GM18507 (cell line): ENCODE data around the gene PALD1.
"Not testable (repeated sequence)": the region's sequence is repeated elsewhere in the genome, so short reads cannot be mapped to it uniquely, and the experiment has no call there.

Experiments used
- DNase-seq: peaks from one replicate; pipeline ENCODE4 v3.0.0; 2011; ENCODE audit warnings: low read depth; ENCODE audit not compliant: insufficient read length; ENCODE audit errors: extremely low spot score
- FAIRE-seq: peaks from 2 replicates; lab custom pipeline; 2011; peaks lifted over from hg19 to GRCh38; lab: Jason Lieb, UNC

Gene PALD1

DNA sequence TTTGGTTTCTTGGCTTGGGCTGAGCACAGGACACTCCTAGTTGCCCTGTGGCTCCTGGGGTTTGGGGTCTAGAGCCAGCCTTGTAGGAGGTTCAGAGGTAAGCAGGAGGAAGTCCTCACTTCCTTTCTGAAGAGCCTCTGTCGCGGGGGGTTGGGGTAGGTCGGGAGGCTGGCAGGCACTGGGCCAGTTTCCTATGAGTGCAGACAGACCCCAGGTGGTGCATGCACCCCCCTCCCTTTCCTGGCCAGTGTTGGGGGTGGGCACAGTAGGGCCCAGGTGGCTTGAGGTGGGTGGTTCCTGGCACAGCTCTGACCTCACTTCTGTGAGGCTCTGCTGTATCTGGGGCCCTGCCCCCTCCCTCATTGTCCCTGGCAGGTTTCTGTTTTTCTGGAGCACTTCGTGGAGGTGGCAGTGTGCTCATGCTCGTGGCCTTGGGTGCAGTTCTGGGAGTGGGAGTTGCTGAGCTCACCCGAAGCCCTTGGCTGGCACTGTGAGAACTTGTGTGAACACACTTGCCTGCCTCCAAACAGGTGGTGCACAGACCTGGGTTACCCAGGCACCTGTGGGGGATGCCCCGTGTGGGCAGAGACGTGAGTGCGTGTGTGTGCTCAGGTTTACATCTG is 1.8 kb downstream of the PALD1 start:
- no peak for DNase-seq
- peak; percentile 78 for FAIRE-seq

GRCh38 chr10:70481105-70481504 is 2.5 kb downstream of the PALD1 start:
- DNase-seq (no peak), FAIRE-seq (no peak)

DNA sequence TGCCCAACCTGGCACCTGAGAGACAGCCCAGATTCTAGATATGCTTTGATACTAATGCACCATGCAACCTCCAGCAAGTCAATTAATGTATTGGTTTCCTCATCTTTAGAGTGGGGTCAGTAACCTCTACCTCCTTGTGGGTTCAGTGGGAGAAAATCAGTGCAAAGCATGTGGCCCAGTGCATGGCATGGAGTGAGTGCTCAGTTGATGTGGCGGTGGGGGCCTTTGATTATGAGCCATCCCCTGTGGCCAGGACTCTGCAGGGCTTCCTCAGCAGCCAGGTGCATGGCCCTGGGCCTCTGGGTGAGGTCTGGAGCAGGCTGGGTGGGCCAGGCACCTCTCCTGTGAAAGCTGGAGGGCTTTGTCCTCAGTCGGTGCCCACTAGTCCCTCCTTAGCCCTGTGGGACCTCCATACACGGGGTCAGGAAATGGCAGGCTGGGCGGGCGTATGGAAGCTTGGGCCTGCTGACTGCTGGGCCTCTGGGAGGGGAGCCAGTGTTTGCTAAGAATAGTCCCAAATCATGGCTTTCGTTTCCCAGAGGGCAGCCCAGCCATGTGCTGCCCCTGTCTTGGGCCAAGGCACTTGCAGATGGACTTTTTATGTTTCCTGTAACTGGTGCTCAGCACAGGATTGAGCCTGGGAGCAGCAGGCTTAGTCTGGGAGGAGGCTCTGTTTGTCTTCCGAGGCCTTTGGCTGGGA is 3.4 kb downstream of the PALD1 start:
- FAIRE-seq: no peak
- DNase-seq: no peak

- DNase-seq: no peak
- FAIRE-seq: no peak
Measured at GRCh38 chr10:70482982-70483760, 4.6 kb downstream of the PALD1 start.

- not testable (repeated sequence) for DNase-seq, FAIRE-seq
Measured at GRCh38 chr10:70483872-70484271, 5.3 kb downstream of the PALD1 start.

- DNase-seq (no peak), FAIRE-seq (no peak)
Measured at GRCh38 chr10:70487824-70488223, 9.3 kb downstream of the PALD1 start.

DNA sequence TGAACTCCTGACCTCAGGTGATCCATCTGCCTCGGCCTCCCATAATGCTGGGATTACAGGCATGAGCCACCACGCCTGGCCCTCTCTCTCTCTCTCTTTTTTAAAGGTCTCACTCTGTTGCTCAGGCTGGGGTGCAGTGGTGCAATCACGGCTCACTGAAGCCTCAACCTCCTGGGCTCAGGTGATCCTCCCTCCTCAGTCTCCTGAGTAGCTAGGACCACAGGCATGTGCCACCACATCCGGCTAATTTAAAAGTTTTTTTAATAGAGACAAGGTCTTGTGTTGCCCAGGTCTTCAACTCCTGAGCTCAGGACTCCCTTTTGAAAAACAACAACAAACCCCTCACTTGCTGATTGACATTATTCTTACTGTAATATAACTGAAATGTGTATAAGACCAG is 11.6 kb downstream of the PALD1 start:
- FAIRE-seq (peak; percentile 63), DNase-seq (no peak)

GRCh38 chr10:70491614-70492013 is 13.0 kb downstream of the PALD1 start:
- FAIRE-seq (peak; percentile 45), DNase-seq (no peak)

GRCh38 chr10:70492786-70493659 is 14.5 kb downstream of the PALD1 start:
- DNase-seq (no peak), FAIRE-seq (no peak)

DNA sequence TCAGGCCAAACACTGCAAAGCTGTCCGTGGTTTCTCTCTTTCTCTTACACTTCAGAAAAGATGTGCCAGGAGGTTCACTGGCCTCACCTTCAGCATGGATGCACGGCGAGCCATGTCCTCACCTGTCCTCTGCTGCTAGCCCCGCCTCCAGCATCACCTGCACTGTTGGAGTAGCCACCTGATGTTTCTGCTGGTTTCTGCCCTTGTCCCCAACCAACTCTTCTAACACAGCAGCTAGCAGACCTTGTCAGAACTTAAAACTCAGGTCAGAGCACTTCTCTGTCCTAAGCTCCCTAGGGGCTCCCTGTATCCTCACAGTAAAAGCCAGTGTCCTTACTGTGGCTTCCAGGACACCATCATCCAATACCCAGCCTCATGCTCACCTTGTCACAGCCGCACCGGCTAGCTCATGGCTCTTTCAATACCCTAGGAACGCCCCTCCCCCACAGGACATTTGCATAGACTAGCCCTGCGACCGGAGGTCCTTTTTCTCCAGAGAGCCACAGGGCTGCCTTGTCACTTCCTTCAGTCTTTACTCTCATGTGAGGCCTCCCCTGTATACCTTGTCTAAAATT is 15.2 kb downstream of the PALD1 start:
- DNase-seq: no peak
- FAIRE-seq: peak; percentile 89

DNA sequence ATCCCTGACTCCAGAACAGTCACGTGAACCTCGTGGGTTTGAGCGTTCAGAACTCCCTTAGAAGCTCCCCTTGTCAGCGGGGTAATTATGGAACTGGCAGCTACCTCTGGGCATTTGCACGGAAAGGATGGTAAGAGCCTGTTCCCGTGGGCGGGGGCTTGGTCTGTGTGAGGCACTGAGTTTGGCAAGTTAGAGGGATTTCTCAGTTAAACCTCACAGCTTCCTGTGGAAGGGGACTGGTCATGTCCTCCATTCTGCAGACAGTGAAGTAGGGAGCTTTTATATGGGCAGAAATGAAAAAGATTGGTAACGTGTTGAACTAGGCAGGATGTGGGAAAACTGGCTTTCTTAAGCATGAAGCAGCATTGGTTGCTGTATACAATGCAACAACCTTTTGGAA is 16.0 kb downstream of the PALD1 start:
- DNase-seq: no peak
- peak; percentile 68 for FAIRE-seq

- DNase-seq (no peak), FAIRE-seq (no peak)
Measured at GRCh38 chr10:70494966-70495365, 16.4 kb downstream of the PALD1 start.

DNA sequence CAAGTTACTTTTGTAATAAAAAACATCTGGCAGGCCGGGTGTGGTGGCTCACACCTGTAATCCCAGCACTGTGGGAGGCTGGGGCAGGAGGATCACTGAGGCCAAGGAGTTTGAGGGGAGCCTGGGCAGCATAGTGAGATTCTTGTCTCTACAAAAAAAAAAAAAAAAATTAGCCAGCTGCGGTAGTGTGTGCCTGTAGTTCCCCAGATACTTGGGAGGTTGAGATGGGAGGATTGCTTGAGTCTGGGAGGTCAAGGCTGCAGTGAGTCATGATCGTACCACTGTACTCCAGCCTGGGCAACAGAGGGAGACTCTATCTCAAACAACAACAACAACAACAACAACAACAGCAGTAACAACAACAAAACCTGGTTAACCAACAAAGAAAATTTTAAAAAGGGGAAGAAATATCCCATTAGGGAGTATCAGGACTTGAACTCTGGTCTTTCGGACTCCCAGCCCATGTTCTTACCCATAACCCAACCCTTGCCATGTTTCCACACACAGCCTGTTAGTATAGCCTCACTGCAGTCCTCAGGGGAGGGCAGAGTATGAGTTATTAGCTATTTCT is 17.2 kb downstream of the PALD1 start:
- DNase-seq (no peak), FAIRE-seq (no peak)

DNA sequence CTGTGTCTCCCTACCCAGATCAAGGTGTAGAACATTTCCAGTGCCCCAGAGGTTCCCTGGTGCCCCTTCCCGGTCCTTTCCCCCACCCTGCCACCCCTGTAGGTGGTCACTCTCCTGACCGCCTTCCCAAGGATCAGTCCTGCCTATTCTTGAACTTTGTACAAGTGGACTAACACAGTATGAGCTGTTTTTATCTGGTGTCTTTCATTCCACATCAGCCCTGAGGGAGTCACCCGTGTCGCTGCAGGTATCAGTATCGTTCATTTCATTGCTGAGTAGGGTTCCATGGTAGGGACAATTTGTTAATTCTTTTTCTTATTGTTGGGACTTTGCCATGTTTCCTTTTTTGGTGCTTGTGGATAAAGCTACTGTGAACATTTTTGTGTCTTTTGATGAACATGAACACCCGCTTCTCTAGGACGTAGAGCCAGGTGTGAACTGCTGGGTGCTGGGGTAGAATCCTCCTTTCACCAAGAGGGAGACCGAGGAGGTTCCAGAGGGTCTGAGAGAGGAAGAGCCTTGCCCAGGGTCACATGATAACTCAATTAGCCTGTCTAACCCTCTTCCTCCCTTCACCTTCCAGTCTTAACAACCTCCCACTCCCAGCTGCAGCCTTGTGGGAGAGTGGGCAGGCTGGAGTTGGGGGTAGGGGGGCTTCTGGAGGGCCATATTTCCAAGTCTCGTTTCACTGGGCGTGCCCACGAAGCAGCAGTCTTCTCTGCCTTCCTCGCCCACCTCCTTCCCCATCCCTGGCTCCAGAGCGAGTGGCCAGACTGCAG is 18.0 kb downstream of the PALD1 start:
- FAIRE-seq (no peak), DNase-seq (no peak)

GRCh38 chr10:70497120-70497545 is 18.6 kb downstream of the PALD1 start:
- FAIRE-seq (no peak), DNase-seq (no peak)

DNA sequence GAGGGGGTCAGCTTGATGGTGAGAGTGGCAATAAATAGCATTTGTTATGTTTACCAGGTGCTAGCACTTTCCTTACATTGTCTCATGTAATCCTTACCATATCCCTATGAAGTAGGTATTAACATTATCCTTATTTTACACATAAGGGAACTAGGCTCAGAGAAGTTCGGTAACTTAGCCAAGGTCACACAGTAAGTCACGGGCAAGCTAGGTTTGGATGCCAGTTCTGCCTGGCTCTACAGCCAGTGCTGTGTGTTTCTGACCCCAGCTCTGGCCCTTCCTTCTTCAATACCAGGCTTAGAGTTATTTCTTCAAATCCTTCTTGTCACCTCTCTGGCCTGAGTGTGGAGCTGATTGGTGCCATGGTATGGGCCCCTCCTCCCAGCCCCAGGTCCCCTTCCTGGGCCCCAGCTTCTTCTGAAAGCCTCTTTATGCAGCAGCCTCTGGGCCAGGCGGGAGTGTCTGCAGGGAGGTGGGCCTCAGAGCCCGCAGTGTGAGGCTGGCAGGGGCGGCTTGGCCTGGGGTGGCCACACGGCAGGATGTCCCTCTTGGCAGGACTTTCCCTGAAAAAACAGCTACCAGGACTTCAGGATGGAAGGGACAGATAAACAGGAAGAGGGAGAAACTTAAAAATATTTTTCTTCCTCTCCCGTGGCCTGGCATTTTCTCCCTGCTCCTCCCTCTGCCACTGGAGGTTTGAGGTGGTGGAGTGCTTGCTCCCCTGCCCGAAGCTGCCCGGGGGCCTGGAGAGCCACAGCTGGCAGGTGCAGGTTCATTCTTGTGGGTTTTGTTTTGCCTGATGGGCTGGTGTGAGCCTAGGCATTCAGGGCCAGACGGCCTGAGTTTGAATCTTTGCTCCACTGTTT is 20.6 kb downstream of the PALD1 start:
- FAIRE-seq: no peak
- DNase-seq: no peak

DNA sequence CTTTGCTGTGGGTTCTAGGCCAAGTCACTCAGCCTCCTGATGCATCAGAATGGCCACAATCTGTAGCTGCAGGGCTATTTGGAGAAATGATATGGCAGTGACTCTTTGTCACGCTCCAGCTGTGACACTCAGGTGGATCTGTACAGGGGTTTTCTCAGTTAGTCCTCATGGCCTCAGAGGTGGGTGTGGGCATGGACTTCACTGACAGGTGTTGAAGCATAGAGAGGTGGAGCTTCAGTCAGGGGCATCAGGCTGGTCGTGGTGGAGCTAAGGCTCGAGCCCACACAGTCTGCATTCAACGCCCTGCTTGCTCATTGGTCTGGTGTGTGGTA is 21.2 kb downstream of the PALD1 start:
- DNase-seq: no peak
- peak; percentile 18 for FAIRE-seq

GRCh38 chr10:70500368-70500767 is 21.8 kb downstream of the PALD1 start:
- FAIRE-seq (no peak), DNase-seq (no peak)
